GM23338 (cell line): ENCODE measurements around the gene ZSWIM5. TPM values are rescaled to one million over a fixed set of nuclear protein-coding genes. Genes with fewer than 3 reads are reported as not detected.

Source experiments
- ATAC-seq: fragments of 200-7000 bp; cut with Tn5 transposase; 3 replicates; pipeline ENCODE4 v1.9.1; 2020
- DNase-seq: peaks from one replicate; pipeline ENCODE4 v3.0.0-alpha.2; 2015; ENCODE audit warnings: low spot score
- H2AFZ ChIP-seq: fragments of 200-600 bp; sonication (generic); 2 replicates; pipeline ENCODE4 v1.8.0; 2016; ENCODE audit warnings: antibody characterized with exemption, mild to moderate bottlenecking, moderate library complexity
- H3F3A ChIP-seq: fragments of 200-600 bp; sonication (generic); replicated peaks from 2 replicates; pipeline ENCODE4 v1.8.0; 2017; ENCODE audit warnings: antibody characterized with exemption, mixed run types, low read depth
- H3K27ac ChIP-seq: fragments of 200-600 bp; sonication (generic); 2 replicates; pipeline ENCODE4 v1.6.1; 2016; ENCODE audit warnings: low read depth
- H3K27me3 ChIP-seq: fragments of 200-600 bp; sonication (generic); 2 replicates; pipeline ENCODE4 v1.8.0; 2016; ENCODE audit warnings: mild to moderate bottlenecking, mixed run types, moderate library complexity; ENCODE audit not compliant: insufficient read depth
- H3K36me3 ChIP-seq: fragments of 200-600 bp; sonication (generic); 2 replicates; pipeline ENCODE4 v1.8.0; 2016; ENCODE audit warnings: mild to moderate bottlenecking; ENCODE audit not compliant: insufficient read depth
- H3K4me1 ChIP-seq: fragments of 200-600 bp; sonication (generic); 2 replicates; pipeline ENCODE4 v1.8.0; 2016; ENCODE audit warnings: mild to moderate bottlenecking, moderate library complexity; ENCODE audit not compliant: insufficient read depth
- H3K4me2 ChIP-seq: fragments of 200-600 bp; sonication (generic); 2 replicates; pipeline ENCODE4 v1.7.1; 2017; ENCODE audit warnings: mixed run types
- H3K4me3 ChIP-seq: fragments of 200-600 bp; sonication (generic); 2 replicates; pipeline ENCODE4 v1.6.1; 2016; ENCODE audit warnings: mixed run types
- H3K79me2 ChIP-seq: fragments of 200-600 bp; sonication (generic); replicated peaks from 2 replicates; pipeline ENCODE4 v1.8.0; 2017; ENCODE audit warnings: mild to moderate bottlenecking; ENCODE audit not compliant: insufficient read depth
- H3K9me2 ChIP-seq: fragments of 200-600 bp; sonication (generic); 2 replicates; pipeline ENCODE4 v1.8.0; 2017; ENCODE audit not compliant: insufficient read depth
- H4K20me1 ChIP-seq: fragments of 200-600 bp; sonication (generic); replicated peaks from 2 replicates; pipeline ENCODE4 v1.8.0; 2017; ENCODE audit warnings: mild to moderate bottlenecking; ENCODE audit not compliant: insufficient read depth
- H3K27ac Mint-ChIP-seq: 2 replicates; pipeline ENCODE4 v1.8.0; 2020; ENCODE audit warnings: inconsistent platforms, mild to moderate bottlenecking, moderate library complexity, mixed read lengths
- H3K27me3 Mint-ChIP-seq: 3 replicates; pipeline ENCODE4 v1.8.0; 2022; ENCODE audit warnings: low read depth, mild to moderate bottlenecking, moderate library complexity, mixed read lengths, inconsistent platforms; ENCODE audit not compliant: insufficient read depth, poor library complexity
- H3K36me3 Mint-ChIP-seq: 3 replicates; pipeline ENCODE4 v1.8.0; 2021; ENCODE audit warnings: low read depth, mild to moderate bottlenecking, inconsistent platforms, moderate library complexity, mixed read lengths
- H3K4me1 Mint-ChIP-seq: 3 replicates; pipeline ENCODE4 v1.8.0; 2020; ENCODE audit warnings: mild to moderate bottlenecking, inconsistent platforms, mixed read lengths
- H3K4me3 Mint-ChIP-seq: 3 replicates; pipeline ENCODE4 v1.8.0; 2021; ENCODE audit warnings: moderate library complexity, mild to moderate bottlenecking, inconsistent platforms, mixed read lengths
- H3K9me3 Mint-ChIP-seq: 3 replicates; pipeline ENCODE4 v1.8.0; 2020; ENCODE audit warnings: moderate library complexity, mild to moderate bottlenecking, inconsistent platforms, mixed read lengths
- CREB1 ChIP-seq: fragments of 250-450 bp; sonication (Bioruptor Pico); IDR thresholded peaks from 2 replicates; pipeline ENCODE4 v1.5.0; 2020; ENCODE audit warnings: low read depth, mild to moderate bottlenecking, moderate library complexity
- CTCF ChIP-seq, 2 experiments: fragments of 200-600 bp in 1 of 2; sonication (generic) in 1 of 2; conservative IDR thresholded peaks; 2 replicates each; pipeline versions ENCODE4 v1.5.1 to v1.6.1; 2016 to 2017; ENCODE audit warnings: antibody characterized with exemption in 2 of 2, low read depth in 2 of 2, mild to moderate bottlenecking in 2 of 2, moderate library complexity in 1 of 2
- EZH2 ChIP-seq: fragments of 200-600 bp; sonication (generic); IDR thresholded peaks from one replicate; pipeline ENCODE4 v1.8.0; 2017; ENCODE audit warnings: antibody characterized with exemption, mild to moderate bottlenecking, low read depth; ENCODE audit not compliant: unreplicated experiment
- EZH2phosphoT487 ChIP-seq: fragments of 200-600 bp; sonication (generic); IDR thresholded peaks from one replicate; pipeline ENCODE4 v1.8.1; 2018; ENCODE audit warnings: antibody characterized with exemption; ENCODE audit not compliant: unreplicated experiment
- JUNB ChIP-seq: IDR thresholded peaks from one replicate; pipeline ENCODE4 v1.6.1; 2016; ENCODE audit warnings: antibody characterized with exemption; ENCODE audit not compliant: unreplicated experiment
- NANOG ChIP-seq: IDR thresholded peaks from 2 replicates; pipeline ENCODE4 v1.6.1; 2016; ENCODE audit warnings: antibody characterized with exemption, borderline replicate concordance
- POLR2AphosphoS5 ChIP-seq: IDR thresholded peaks from 2 replicates; pipeline ENCODE4 v1.6.1; 2016; ENCODE audit warnings: antibody characterized with exemption, low read depth
- REST ChIP-seq: IDR thresholded peaks from one replicate; pipeline ENCODE4 v1.6.1; 2018; ENCODE audit warnings: antibody characterized with exemption; ENCODE audit not compliant: unreplicated experiment
- STAT1 ChIP-seq: IDR thresholded peaks from one replicate; pipeline ENCODE4 v1.6.1; 2016; ENCODE audit warnings: antibody characterized with exemption; ENCODE audit not compliant: unreplicated experiment
- ZNF114 ChIP-seq: fragments of 250-450 bp; sonication (Bioruptor Pico); IDR thresholded peaks from 2 replicates; pipeline ENCODE4 v1.5.0; 2020; ENCODE audit warnings: mild to moderate bottlenecking, moderate library complexity
- ZNF331 ChIP-seq: fragments of 250-450 bp; sonication (Bioruptor Pico); IDR thresholded peaks from 2 replicates; pipeline ENCODE4 v1.5.0; 2020; ENCODE audit warnings: low read depth, mild to moderate bottlenecking, moderate library complexity
- ZNF462 ChIP-seq: fragments of 250-450 bp; sonication (Bioruptor Pico); IDR thresholded peaks from 2 replicates; pipeline ENCODE4 v1.5.0; 2020; ENCODE audit warnings: mild to moderate bottlenecking, moderate library complexity
- polyA plus RNA-seq: library from polyadenylated mRNA; unstranded; fragments of >200 nt; fragmentation: Nextera tagmentation; extraction: Ambion mirVana; gene quantifications from 2 replicates; pipeline ENCODE4 v1.2.1, GENCODE V29; 2016
- total RNA-seq: library from RNA; depleted of rRNA; stranded (reverse); fragments of >200 nt; shearing (Covaris generic); gene quantifications from 2 replicates; pipeline ENCODE4 v1.2.3, GENCODE V29; 2014
- TF ChIP-seq, protein P1 (sequence below): IDR thresholded peaks from 2 replicates; pipeline ENCODE4 v1.6.1; 2016; ENCODE audit warnings: antibody characterized with exemption

ZSWIM5 gene
- total and polyA plus RNA-seq, 2 experiments from 2014 or later, result 0.65 to 3.6 TPM

DNA sequence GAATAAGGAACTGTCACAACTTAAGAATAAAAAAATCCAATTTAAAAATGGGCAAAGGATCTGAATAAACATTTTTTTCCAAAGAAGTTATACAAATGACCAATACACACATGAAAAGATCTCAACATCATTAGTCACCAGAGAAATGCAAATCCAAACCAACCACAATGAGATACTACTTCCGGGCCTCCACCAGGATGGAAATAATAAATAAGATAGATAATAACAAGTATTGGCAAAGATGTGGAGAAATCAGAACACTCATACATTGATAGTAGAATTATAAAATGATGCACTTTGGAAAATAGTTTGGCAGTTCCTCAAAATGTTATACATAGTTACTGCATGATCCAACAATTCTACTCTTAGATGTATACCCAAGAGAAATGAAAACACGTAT is 18.7 kb downstream of the ZSWIM5 start:
- Histone ChIP-seq H3K36me3 (no peaks in the 10 kb centered on the region), H3K79me2 (no peaks in the 10 kb centered on the region), H3F3A (no peaks in the 10 kb centered on the region), H3K4me3 (no peak overlapping the region), H3K27me3 (no peaks in the 10 kb centered on the region), H3K27ac (no peak overlapping the region), H4K20me1 (no peaks in the 10 kb centered on the region), H2AFZ (no peak overlapping the region), H3K4me2 (no peak overlapping the region), H3K4me1 (no peaks in the 10 kb centered on the region), H3K9me2 (no peaks in the 10 kb centered on the region)
- Mint-ChIP-seq H3K27ac (no peak overlapping the region), H3K36me3 (no peaks in the 10 kb centered on the region), H3K9me3 (peaks cover 4% of the 10 kb centered on the region; the same call in 1 of the 3 replicates), H3K4me1 (no peaks in the 10 kb centered on the region), H3K4me3 (no peak overlapping the region), H3K27me3 (no peaks in the 10 kb centered on the region)
- ATAC-seq (no peak), DNase-seq (no peak)
- no peak for TF ChIP-seq REST
- no peak for TF ChIP-seq EZH2phosphoT487
- TF ChIP-seq ZNF462 (CRISPR knock-in tag), result no peak
- no peak for TF ChIP-seq ZNF114 (CRISPR knock-in tag)
- TF ChIP-seq ZNF331 (CRISPR knock-in tag), result no peak
- no peak for TF ChIP-seq EZH2
- TF ChIP-seq NANOG, result no peak
- TF ChIP-seq STAT1, result no peak
- TF ChIP-seq POLR2AphosphoS5, result no peak
- TF ChIP-seq CTCF (conservative IDR thresholded peaks at IDR 0.05; ENCODE audit: low read depth in 2 of 2), result no peak
- TF ChIP-seq, protein P1, sequence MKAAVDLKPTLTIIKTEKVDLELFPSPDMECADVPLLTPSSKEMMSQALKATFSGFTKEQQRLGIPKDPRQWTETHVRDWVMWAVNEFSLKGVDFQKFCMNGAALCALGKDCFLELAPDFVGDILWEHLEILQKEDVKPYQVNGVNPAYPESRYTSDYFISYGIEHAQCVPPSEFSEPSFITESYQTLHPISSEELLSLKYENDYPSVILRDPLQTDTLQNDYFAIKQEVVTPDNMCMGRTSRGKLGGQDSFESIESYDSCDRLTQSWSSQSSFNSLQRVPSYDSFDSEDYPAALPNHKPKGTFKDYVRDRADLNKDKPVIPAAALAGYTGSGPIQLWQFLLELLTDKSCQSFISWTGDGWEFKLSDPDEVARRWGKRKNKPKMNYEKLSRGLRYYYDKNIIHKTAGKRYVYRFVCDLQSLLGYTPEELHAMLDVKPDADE, result no peak
- TF ChIP-seq JUNB, result no peak
- no peak for TF ChIP-seq CREB1 (CRISPR knock-in tag)
